Testis (tissue), 2 donors: Measurements from ENCODE around the gene C20orf141.

ENCODE experiments used
- CTCF ChIP-seq, 3 experiments: fragments of 450-650 bp in 2 of 3; fragments of 200-600 bp in 1 of 3; sonication (generic) in 1 of 3; IDR thresholded peaks; one replicate each; pipeline ENCODE4 v1.5.1; 2016 to 2019; ENCODE audit warnings: antibody characterized with exemption in 3 of 3, mild to moderate bottlenecking in 2 of 3, moderate library complexity in 1 of 3
- POLR2A ChIP-seq: fragments of 450-650 bp; IDR thresholded peaks from one replicate; pipeline ENCODE4 v1.6.1; 2017; ENCODE audit warnings: antibody characterized with exemption, mild to moderate bottlenecking, moderate library complexity

GRCh38 chr20:2816583-2817340 is 2.0 kb downstream of the C20orf141 start:
- TF ChIP-seq CTCF (IDR thresholded peaks at IDR 0.05) (no peak), POLR2A (no peak)
